Measurements from ENCODE around the gene TBL1X. TPM values are rescaled to one million over a fixed set of nuclear protein-coding genes. Genes with fewer than 3 reads are reported as not detected.

TBL1X gene
- total RNA-seq, 1 donor from 2014 or later = 26.4 TPM

- Histone ChIP-seq H3K9ac (ENCODE audit: low read length) (no peak overlapping the region), H3K27me3 (ENCODE audit: insufficient read depth, low read length) (no peaks in the 10 kb centered on the region), H3K27ac (ENCODE audit: low read depth, low read length) (no peak overlapping the region), H3K9me3 (ENCODE audit: insufficient read depth, low read depth, low read length) (no peaks in the 10 kb centered on the region), H3K4me1 (ENCODE audit: insufficient read depth, low read length) (no peaks in the 10 kb centered on the region), H2AFZ (ENCODE audit: low read depth, low read length) (no peak overlapping the region), H3K79me2 (ENCODE audit: insufficient read depth, low read length) (peaks cover 6% of the 10 kb centered on the region), H3K4me3 (ENCODE audit: insufficient read depth, low read depth, low read length) (no peak overlapping the region), H4K20me1 (ENCODE audit: insufficient read depth, low read length) (no peaks in the 10 kb centered on the region), H3K4me2 (ENCODE audit: low read length) (no peak overlapping the region), H3K36me3 (ENCODE audit: insufficient read depth, low read length) (no peaks in the 10 kb centered on the region)
- H3K27me3 Mint-ChIP-seq (ENCODE audit: low read depth, unreplicated experiment) = no peaks in the 10 kb centered on the region
- TF ChIP-seq EZH2 (IDR thresholded peaks at IDR 0.05; ENCODE audit: insufficient read depth, low read length) = no peak
- TF ChIP-seq, protein P1, sequence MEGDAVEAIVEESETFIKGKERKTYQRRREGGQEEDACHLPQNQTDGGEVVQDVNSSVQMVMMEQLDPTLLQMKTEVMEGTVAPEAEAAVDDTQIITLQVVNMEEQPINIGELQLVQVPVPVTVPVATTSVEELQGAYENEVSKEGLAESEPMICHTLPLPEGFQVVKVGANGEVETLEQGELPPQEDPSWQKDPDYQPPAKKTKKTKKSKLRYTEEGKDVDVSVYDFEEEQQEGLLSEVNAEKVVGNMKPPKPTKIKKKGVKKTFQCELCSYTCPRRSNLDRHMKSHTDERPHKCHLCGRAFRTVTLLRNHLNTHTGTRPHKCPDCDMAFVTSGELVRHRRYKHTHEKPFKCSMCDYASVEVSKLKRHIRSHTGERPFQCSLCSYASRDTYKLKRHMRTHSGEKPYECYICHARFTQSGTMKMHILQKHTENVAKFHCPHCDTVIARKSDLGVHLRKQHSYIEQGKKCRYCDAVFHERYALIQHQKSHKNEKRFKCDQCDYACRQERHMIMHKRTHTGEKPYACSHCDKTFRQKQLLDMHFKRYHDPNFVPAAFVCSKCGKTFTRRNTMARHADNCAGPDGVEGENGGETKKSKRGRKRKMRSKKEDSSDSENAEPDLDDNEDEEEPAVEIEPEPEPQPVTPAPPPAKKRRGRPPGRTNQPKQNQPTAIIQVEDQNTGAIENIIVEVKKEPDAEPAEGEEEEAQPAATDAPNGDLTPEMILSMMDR (IDR thresholded peaks at IDR 0.05; ENCODE audit: insufficient read depth, low read depth, low read length) = no peak
- peaks cover 6% of the 10 kb centered on the region for H3K4me1 Mint-ChIP-seq (ENCODE audit: low read depth, unreplicated experiment)
- H3K4me3 Mint-ChIP-seq (ENCODE audit: unreplicated experiment) = no peak overlapping the region
- H3K36me3 Mint-ChIP-seq (ENCODE audit: low read depth, unreplicated experiment) = peaks cover 2% of the 10 kb centered on the region
- no peaks in the 10 kb centered on the region for H3K9me3 Mint-ChIP-seq (ENCODE audit: unreplicated experiment)
- no peak overlapping the region for H3K27ac Mint-ChIP-seq (ENCODE audit: unreplicated experiment)
- no peak for DNase-seq (ENCODE audit: low read depth)
- FAIRE-seq = no peak
Measured at GRCh38 chrX:9482837-9483236, 18.0 kb downstream of the TBL1X start.

DNA sequence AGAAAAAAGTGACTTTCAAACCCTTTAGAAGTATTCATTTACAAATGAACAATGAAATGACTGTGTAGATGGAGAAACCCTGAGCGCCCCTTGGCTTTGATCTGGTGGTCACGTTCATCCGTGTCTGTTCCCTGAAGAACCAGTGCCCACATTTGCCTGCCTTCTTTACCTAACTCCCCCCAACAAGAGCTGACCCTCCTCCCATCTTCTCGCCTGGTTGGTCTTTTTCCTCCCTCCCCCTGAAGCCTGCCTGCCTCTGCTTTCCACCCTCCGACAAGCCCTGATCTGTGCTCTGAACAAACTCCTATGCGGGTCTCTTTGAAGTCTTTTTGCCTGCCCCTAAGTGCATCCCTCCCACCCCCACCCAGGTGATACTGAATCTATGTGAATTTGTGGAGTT is 18.5 kb downstream of the TBL1X start:
- Mint-ChIP-seq H3K4me3 (ENCODE audit: unreplicated experiment) (no peak overlapping the region), H3K27ac (ENCODE audit: unreplicated experiment) (no peak overlapping the region)
- TF ChIP-seq, protein P1 (IDR thresholded peaks at IDR 0.05; ENCODE audit: insufficient read depth, low read depth, low read length) = no peak
- no peak for TF ChIP-seq EZH2 (IDR thresholded peaks at IDR 0.05; ENCODE audit: insufficient read depth, low read length)

GRCh38 chrX:9486786-9487387 is 22.0 kb downstream of the TBL1X start:
- no peak for TF ChIP-seq EZH2 (IDR thresholded peaks at IDR 0.05; ENCODE audit: insufficient read depth, low read length)
- TF ChIP-seq, protein P1 (IDR thresholded peaks at IDR 0.05; ENCODE audit: insufficient read depth, low read depth, low read length) = no peak
- Histone ChIP-seq H4K20me1 (ENCODE audit: insufficient read depth, low read length) (peaks cover 6% of the 10 kb centered on the region), H3K36me3 (ENCODE audit: insufficient read depth, low read length) (no peaks in the 10 kb centered on the region), H3K27ac (ENCODE audit: low read depth, low read length) (no peak overlapping the region), H3K4me1 (ENCODE audit: insufficient read depth, low read length) (no peaks in the 10 kb centered on the region), H3K9me3 (ENCODE audit: insufficient read depth, low read depth, low read length) (no peaks in the 10 kb centered on the region), H3K4me3 (ENCODE audit: insufficient read depth, low read depth, low read length) (no peak overlapping the region), H3K9ac (ENCODE audit: low read length) (no peak overlapping the region), H3K4me2 (ENCODE audit: low read length) (no peak overlapping the region), H2AFZ (ENCODE audit: low read depth, low read length) (no peak overlapping the region), H3K79me2 (ENCODE audit: insufficient read depth, low read length) (peaks cover 23% of the 10 kb centered on the region), H3K27me3 (ENCODE audit: insufficient read depth, low read length) (no peaks in the 10 kb centered on the region)
- Mint-ChIP-seq H3K4me3 (ENCODE audit: unreplicated experiment) (no peak overlapping the region), H3K27me3 (ENCODE audit: low read depth, unreplicated experiment) (no peaks in the 10 kb centered on the region), H3K9me3 (ENCODE audit: unreplicated experiment) (no peaks in the 10 kb centered on the region), H3K36me3 (ENCODE audit: low read depth, unreplicated experiment) (peaks cover 2% of the 10 kb centered on the region), H3K4me1 (ENCODE audit: low read depth, unreplicated experiment) (peaks cover 6% of the 10 kb centered on the region), H3K27ac (ENCODE audit: unreplicated experiment) (no peak overlapping the region)
- no peak for DNase-seq (ENCODE audit: low read depth)
- peak; percentile 90 for FAIRE-seq

More for the DNA sequence above, 18.5 kb downstream of the TBL1X start:
- Histone ChIP-seq H3K4me1 (ENCODE audit: insufficient read depth, low read length) (no peaks in the 10 kb centered on the region), H3K36me3 (ENCODE audit: insufficient read depth, low read length) (no peaks in the 10 kb centered on the region), H3K27ac (ENCODE audit: low read depth, low read length) (no peak overlapping the region), H2AFZ (ENCODE audit: low read depth, low read length) (no peak overlapping the region), H3K4me3 (ENCODE audit: insufficient read depth, low read depth, low read length) (no peak overlapping the region), H3K4me2 (ENCODE audit: low read length) (no peak overlapping the region), H3K27me3 (ENCODE audit: insufficient read depth, low read length) (no peaks in the 10 kb centered on the region), H3K79me2 (ENCODE audit: insufficient read depth, low read length) (peaks cover 5% of the 10 kb centered on the region), H3K9me3 (ENCODE audit: insufficient read depth, low read depth, low read length) (no peaks in the 10 kb centered on the region), H3K9ac (ENCODE audit: low read length) (no peak overlapping the region), H4K20me1 (ENCODE audit: insufficient read depth, low read length) (no peaks in the 10 kb centered on the region)
- Mint-ChIP-seq H3K9me3 (ENCODE audit: unreplicated experiment) (no peaks in the 10 kb centered on the region), H3K4me1 (ENCODE audit: low read depth, unreplicated experiment) (peaks cover 6% of the 10 kb centered on the region), H3K36me3 (ENCODE audit: low read depth, unreplicated experiment) (peaks cover 2% of the 10 kb centered on the region), H3K27me3 (ENCODE audit: low read depth, unreplicated experiment) (no peaks in the 10 kb centered on the region)
- DNase-seq (ENCODE audit: low read depth) (no peak), FAIRE-seq (no peak)

Data from astrocyte (in vitro differentiated cells and primary cell).